Effector memory CD8-positive, alpha-beta T cell (primary cell): ENCODE results near the gene RPS5.
A peak's percentile ranks its signal among the peaks of the same experiment; 100 is the strongest.
"Not testable (repeated sequence)": the region's sequence is repeated elsewhere in the genome, so short reads cannot be mapped to it uniquely, and the experiment has no call there.

Experiments
- ATAC-seq: fragments of 150-1000 bp; cut with Tn5 transposase; replicated peaks from 2 replicates; pipeline ENCODE4 v1.10.0; 2021; ENCODE audit warnings: mild to moderate bottlenecking, moderate library complexity
- DNase-seq, 3 experiments: peaks; one replicate each; pipeline ENCODE4 v3.0.0; 2021
- H3K27ac Mint-ChIP-seq, 2 donors: one replicate each; pipeline ENCODE4 v1.8.0; 2022; ENCODE audit warnings: mild to moderate bottlenecking in 2 of 2, mixed read lengths in 2 of 2, moderate library complexity in 2 of 2
- H3K27me3 Mint-ChIP-seq, 2 donors: one replicate each; pipeline ENCODE4 v1.8.0; 2022; ENCODE audit warnings: mixed read lengths in 2 of 2
- H3K36me3 Mint-ChIP-seq: one replicate; pipeline ENCODE4 v1.8.0; 2022; ENCODE audit warnings: mild to moderate bottlenecking, moderate library complexity, mixed read lengths; ENCODE audit not compliant: insufficient read depth
- H3K4me1 Mint-ChIP-seq, 2 donors: one replicate each; pipeline ENCODE4 v1.8.0; 2022; ENCODE audit warnings: low read depth in 2 of 2, mixed read lengths in 2 of 2
- H3K4me3 Mint-ChIP-seq, 2 donors: one replicate each; pipeline ENCODE4 v1.8.0; 2022; ENCODE audit warnings: mild to moderate bottlenecking in 2 of 2, mixed read lengths in 2 of 2, moderate library complexity in 2 of 2
- H3K9me3 Mint-ChIP-seq, 2 donors: one replicate each; pipeline ENCODE4 v1.8.0; 2022; ENCODE audit warnings: mixed read lengths in 2 of 2
- total RNA-seq, 9 experiments: gene quantifications; one replicate each; lab custom pipeline; 2026; lab: John Stamatoyannopoulos, UW

RPS5 gene
- 307 to 849 (median 646) reads per million in 9 experiments for total RNA-seq

GRCh38 chr19:58386576-58387337, at the start of gene RPS5:
Gene RPS5, plus strand, starts transcription at chr19:58387269. Its CDS starts 869 bp downstream, at chr19:58388138.
- ATAC-seq (peak; percentile 90), DNase-seq (peak; percentile 91 to 92 (median 91))
- peaks cover 26 to 33% of the 10 kb centered on the region in 2 donors for H3K4me1 Mint-ChIP-seq
- H3K27ac Mint-ChIP-seq, result peak within 1 kb of the TSS; percentile 97 to 98
- H3K4me3 Mint-ChIP-seq, result peak within 1 kb of the TSS; percentile 92 to 93
- no peaks in the 10 kb centered on the region for H3K9me3 Mint-ChIP-seq
- peaks cover 78% of the 10 kb centered on the region for H3K36me3 Mint-ChIP-seq
- no peaks in the 10 kb centered on the region for H3K27me3 Mint-ChIP-seq

- Mint-ChIP-seq H3K27ac (no peak overlapping the region), H3K9me3 (no peaks in the 10 kb centered on the region), H3K36me3 (peaks cover 2% of the 10 kb centered on the region), H3K27me3 (no peaks in the 10 kb centered on the region), H3K4me3 (no peak overlapping the region), H3K4me1 (peaks cover 3 to 7% of the 10 kb centered on the region in 2 donors)
- DNase-seq (no peak), ATAC-seq (no peak)
Observed at GRCh38 chr19:58338336-58338735, 48.7 kb upstream of the RPS5 start.

- H3K4me1 Mint-ChIP-seq, result peaks cover 3 to 7% of the 10 kb centered on the region in 2 donors
- DNase-seq, result no peak
- no peak for ATAC-seq
- H3K9me3 Mint-ChIP-seq, result no peaks in the 10 kb centered on the region
- peaks cover 2% of the 10 kb centered on the region for H3K36me3 Mint-ChIP-seq
- no peaks in the 10 kb centered on the region for H3K27me3 Mint-ChIP-seq
- H3K4me3 Mint-ChIP-seq, result no peak overlapping the region
- H3K27ac Mint-ChIP-seq, result no peak overlapping the region
Observed at GRCh38 chr19:58338825-58339558, 48.1 kb upstream of the RPS5 start.

GRCh38 chr19:58345558-58345957, 41.5 kb upstream of the RPS5 start:
- H3K36me3 Mint-ChIP-seq, result peaks cover 15% of the 10 kb centered on the region
- no peak for ATAC-seq

GRCh38 chr19:58346961-58347929, 39.8 kb upstream of the RPS5 start:
- peak; percentile 53 to 58 (median 55) for DNase-seq
- peaks cover 15% of the 10 kb centered on the region for H3K36me3 Mint-ChIP-seq
- H3K9me3 Mint-ChIP-seq, result peaks cover 0 to 2% of the 10 kb centered on the region in 2 donors
- H3K27ac Mint-ChIP-seq, result peak overlapping the region; percentile 89 to 90
- H3K4me1 Mint-ChIP-seq, result peaks cover 9 to 29% of the 10 kb centered on the region in 2 donors
- H3K4me3 Mint-ChIP-seq, result peak overlapping the region; percentile 90
- ATAC-seq, result peak; percentile 88
- no peaks in the 10 kb centered on the region for H3K27me3 Mint-ChIP-seq

More at GRCh38 chr19:58345558-58345957, 41.5 kb upstream of the RPS5 start:
- DNase-seq, result no peak
- peak overlapping the region; percentile 89 to 90 for H3K27ac Mint-ChIP-seq
- H3K4me1 Mint-ChIP-seq, result peaks cover 9 to 29% of the 10 kb centered on the region in 2 donors
- peak overlapping the region; percentile 90 for H3K4me3 Mint-ChIP-seq
- peaks cover 0 to 2% of the 10 kb centered on the region in 2 donors for H3K9me3 Mint-ChIP-seq
- no peaks in the 10 kb centered on the region for H3K27me3 Mint-ChIP-seq

- Mint-ChIP-seq H3K27ac (peak overlapping the region; percentile 83 to 89), H3K4me3 (peak overlapping the region; percentile 90), H3K36me3 (peaks cover 12% of the 10 kb centered on the region), H3K4me1 (peaks cover 10 to 29% of the 10 kb centered on the region in 2 donors)
- not testable (repeated sequence) for DNase-seq, H3K27me3 Mint-ChIP-seq, ATAC-seq, H3K9me3 Mint-ChIP-seq
Observed at GRCh38 chr19:58348080-58348479, 39.0 kb upstream of the RPS5 start.

- peaks cover 0 to 2% of the 10 kb centered on the region in 2 donors for H3K9me3 Mint-ChIP-seq
- H3K27me3 Mint-ChIP-seq, result no peaks in the 10 kb centered on the region
- H3K36me3 Mint-ChIP-seq, result peaks cover 17% of the 10 kb centered on the region
- no peak overlapping the region for H3K27ac Mint-ChIP-seq
- no peak for DNase-seq
- H3K4me1 Mint-ChIP-seq, result peaks cover 10 to 27% of the 10 kb centered on the region in 2 donors
- no peak for ATAC-seq
- no peak overlapping the region for H3K4me3 Mint-ChIP-seq
Observed at GRCh38 chr19:58349590-58349989, 37.5 kb upstream of the RPS5 start.

- ATAC-seq (no peak), DNase-seq (no peak)
- Mint-ChIP-seq H3K4me3 (no peak overlapping the region), H3K27me3 (no peaks in the 10 kb centered on the region), H3K36me3 (peaks cover 17% of the 10 kb centered on the region), H3K27ac (no peak overlapping the region), H3K9me3 (peaks cover 0 to 2% of the 10 kb centered on the region in 2 donors), H3K4me1 (peaks cover 10 to 24% of the 10 kb centered on the region in 2 donors)
Observed at GRCh38 chr19:58350001-58350861, 36.8 kb upstream of the RPS5 start.

GRCh38 chr19:58350871-58351557, 36.1 kb upstream of the RPS5 start:
- ATAC-seq (no peak), DNase-seq (no peak)
- no peak overlapping the region for H3K4me3 Mint-ChIP-seq
- H3K27ac Mint-ChIP-seq, result no peak overlapping the region
- H3K36me3 Mint-ChIP-seq, result peaks cover 17% of the 10 kb centered on the region
- no peaks in the 10 kb centered on the region for H3K27me3 Mint-ChIP-seq
- peaks cover 0 to 2% of the 10 kb centered on the region in 2 donors for H3K9me3 Mint-ChIP-seq
- H3K4me1 Mint-ChIP-seq, result peaks cover 8 to 19% of the 10 kb centered on the region in 2 donors

GRCh38 chr19:58351558-58351878, 35.6 kb upstream of the RPS5 start:
- Mint-ChIP-seq H3K36me3 (peaks cover 14% of the 10 kb centered on the region), H3K4me1 (peaks cover 8 to 17% of the 10 kb centered on the region in 2 donors), H3K4me3 (no peak overlapping the region), H3K9me3 (peaks cover 0 to 2% of the 10 kb centered on the region in 2 donors), H3K27me3 (no peaks in the 10 kb centered on the region), H3K27ac (peak overlapping the region in 1 of 2 donors; percentile 66)
- DNase-seq, result no peak
- ATAC-seq, result no peak

- DNase-seq (no peak), ATAC-seq (no peak)
- peaks cover 9% of the 10 kb centered on the region for H3K36me3 Mint-ChIP-seq
- H3K4me3 Mint-ChIP-seq, result no peak overlapping the region
- H3K9me3 Mint-ChIP-seq, result peaks cover 0 to 2% of the 10 kb centered on the region in 2 donors
- no peaks in the 10 kb centered on the region for H3K27me3 Mint-ChIP-seq
- H3K4me1 Mint-ChIP-seq, result peaks cover 4 to 14% of the 10 kb centered on the region in 2 donors
- H3K27ac Mint-ChIP-seq, result peak overlapping the region; percentile 63 to 66
Observed at GRCh38 chr19:58351990-58352755, 34.9 kb upstream of the RPS5 start.
